Endothelial cell of umbilical vein (primary cell): ENCODE data around the gene EIF2B5.

ENCODE experiments used
- EZH2 ChIP-seq: IDR thresholded peaks from 2 replicates; pipeline ENCODE4 v1.6.1; 2012; ENCODE audit warnings: borderline replicate concordance, low read depth, mild to moderate bottlenecking, moderate library complexity, low read length, inconsistent platforms; ENCODE audit not compliant: severe bottlenecking
- FOS ChIP-seq: IDR thresholded peaks from 2 replicates; pipeline ENCODE4 v1.6.1; 2011; ENCODE audit warnings: mild to moderate bottlenecking, low read length, moderate library complexity, borderline replicate concordance; ENCODE audit not compliant: insufficient read depth
- JUN ChIP-seq: IDR thresholded peaks from 2 replicates; pipeline ENCODE4 v1.6.1; 2011; ENCODE audit warnings: borderline replicate concordance, low read depth; ENCODE audit not compliant: insufficient read length, insufficient read depth
- POLR2A ChIP-seq: IDR thresholded peaks from 2 replicates; pipeline ENCODE4 v1.6.1; 2012; ENCODE audit warnings: low read depth, mild to moderate bottlenecking, control low read depth, low read length
- POLR2AphosphoS5 ChIP-seq: IDR thresholded peaks from 2 replicates; pipeline ENCODE4 v1.6.1; 2012; ENCODE audit warnings: low read depth, mild to moderate bottlenecking, control low read depth, low read length, moderate library complexity; ENCODE audit not compliant: insufficient read depth
- TF ChIP-seq, protein P1 (sequence below), 2 donors: IDR thresholded peaks; 1 replicate in 1 of 2; 2 replicates in 1 of 2; pipeline ENCODE4 v1.5.1; 2011; ENCODE audit warnings: low read length in 2 of 2, mild to moderate bottlenecking in 2 of 2, moderate library complexity in 2 of 2, control low read depth in 1 of 2, inconsistent platforms in 1 of 2, low read depth in 1 of 2; ENCODE audit not compliant: insufficient read depth in 1 of 2; ENCODE audit errors: extremely low read depth in 1 of 2

GRCh38 chr3:184129012-184129411 lies 6.1 kb upstream of the EIF2B5 start:
- no peak for TF ChIP-seq POLR2A
- TF ChIP-seq, protein P1, sequence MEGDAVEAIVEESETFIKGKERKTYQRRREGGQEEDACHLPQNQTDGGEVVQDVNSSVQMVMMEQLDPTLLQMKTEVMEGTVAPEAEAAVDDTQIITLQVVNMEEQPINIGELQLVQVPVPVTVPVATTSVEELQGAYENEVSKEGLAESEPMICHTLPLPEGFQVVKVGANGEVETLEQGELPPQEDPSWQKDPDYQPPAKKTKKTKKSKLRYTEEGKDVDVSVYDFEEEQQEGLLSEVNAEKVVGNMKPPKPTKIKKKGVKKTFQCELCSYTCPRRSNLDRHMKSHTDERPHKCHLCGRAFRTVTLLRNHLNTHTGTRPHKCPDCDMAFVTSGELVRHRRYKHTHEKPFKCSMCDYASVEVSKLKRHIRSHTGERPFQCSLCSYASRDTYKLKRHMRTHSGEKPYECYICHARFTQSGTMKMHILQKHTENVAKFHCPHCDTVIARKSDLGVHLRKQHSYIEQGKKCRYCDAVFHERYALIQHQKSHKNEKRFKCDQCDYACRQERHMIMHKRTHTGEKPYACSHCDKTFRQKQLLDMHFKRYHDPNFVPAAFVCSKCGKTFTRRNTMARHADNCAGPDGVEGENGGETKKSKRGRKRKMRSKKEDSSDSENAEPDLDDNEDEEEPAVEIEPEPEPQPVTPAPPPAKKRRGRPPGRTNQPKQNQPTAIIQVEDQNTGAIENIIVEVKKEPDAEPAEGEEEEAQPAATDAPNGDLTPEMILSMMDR (IDR thresholded peaks at IDR 0.05; ENCODE audit: extremely low read depth in 1 of 2, insufficient read depth in 1 of 2, low read depth in 1 of 2, low read length in 2 of 2) = peak; percentile 41 to 45
- no peak for TF ChIP-seq JUN
- TF ChIP-seq POLR2AphosphoS5 = no peak
- TF ChIP-seq EZH2 = no peak
- TF ChIP-seq FOS = no peak
